GM18511 (cell line): ENCODE data around the gene TRIM65.
"Not testable (repeated sequence)": the region's sequence is repeated elsewhere in the genome, so short reads cannot be mapped to it uniquely, and the experiment has no call there.

ENCODE experiments used
- ATAC-seq: cut with Tn5 transposase; IDR thresholded peaks from one replicate; pipeline ENCODE4 v1.9.1; 2021; ENCODE audit warnings: mild to moderate bottlenecking, moderate library complexity; ENCODE audit not compliant: unreplicated experiment

TRIM65 gene

DNA sequence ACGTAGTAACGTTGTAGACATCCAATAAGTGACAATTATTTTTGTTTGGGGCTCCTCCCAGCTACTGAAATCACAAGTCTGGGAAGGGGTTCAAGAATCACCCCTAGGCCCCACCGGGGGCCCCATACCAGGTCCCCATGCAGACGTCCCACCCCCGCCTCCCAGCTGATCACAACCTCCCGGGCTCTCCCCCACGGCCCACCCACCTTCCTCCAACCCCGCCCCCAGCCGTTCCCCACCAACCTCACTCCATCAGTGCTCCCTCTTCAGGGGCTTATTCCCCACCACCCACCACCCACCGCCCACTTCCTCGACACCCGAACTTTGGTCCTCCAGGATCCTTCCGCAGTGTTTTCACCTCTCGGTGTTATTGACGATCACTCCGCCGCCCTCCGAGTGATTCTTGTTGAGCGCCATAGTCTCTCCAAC lies 41.9 kb downstream of the TRIM65 start:
- ATAC-seq, result no peak

DNA sequence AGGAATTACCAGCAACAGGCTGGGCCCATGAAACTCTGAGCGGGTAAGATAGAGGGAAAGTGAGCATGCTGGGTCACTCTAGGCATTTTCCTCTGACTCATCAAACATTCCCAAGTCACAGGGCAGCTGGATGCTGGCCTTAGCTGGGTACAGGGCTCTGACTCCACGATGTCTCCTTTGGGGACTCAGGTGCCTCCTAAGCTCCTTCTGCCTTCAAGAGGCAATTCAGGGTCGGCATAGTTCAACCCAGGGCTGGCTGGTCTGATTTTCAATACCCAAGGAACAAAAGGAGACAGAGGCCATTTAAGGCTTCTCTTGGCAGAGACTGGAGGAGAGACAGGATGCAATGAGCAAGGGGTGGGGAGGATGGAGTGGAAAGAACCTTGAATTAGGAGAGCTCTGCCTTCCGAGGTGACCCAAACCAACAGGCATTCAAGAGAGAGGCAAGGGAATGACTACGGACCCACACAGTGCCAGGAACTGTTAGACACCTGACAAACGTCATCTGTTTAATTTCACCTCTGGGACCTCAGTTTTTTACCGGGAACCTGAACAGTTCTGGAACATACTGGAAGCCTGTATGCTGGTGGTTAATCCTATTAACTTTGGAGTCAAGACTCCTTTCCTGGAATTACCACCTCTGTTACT lies 42.5 kb downstream of the TRIM65 start:
- ATAC-seq, result no peak

DNA sequence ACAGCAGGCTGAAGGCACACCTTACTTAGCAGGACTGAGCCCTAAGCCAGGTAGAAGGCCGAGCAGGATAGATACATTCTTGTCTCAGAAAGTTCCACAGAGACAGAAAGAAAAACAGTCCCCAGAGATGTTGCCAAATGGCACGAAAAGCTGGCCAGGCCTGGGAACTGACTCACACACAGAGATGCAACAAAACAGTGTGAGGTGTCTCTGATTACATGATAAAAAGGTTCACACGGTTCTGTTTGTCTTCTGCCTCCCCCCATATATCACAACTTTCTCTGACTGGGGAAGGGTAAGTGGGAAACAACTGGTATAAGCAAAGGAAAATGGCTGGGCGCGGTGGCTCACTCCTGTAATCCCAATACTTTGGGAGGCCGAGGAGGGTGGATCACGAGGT lies 43.3 kb downstream of the TRIM65 start:
- no peak for ATAC-seq

DNA sequence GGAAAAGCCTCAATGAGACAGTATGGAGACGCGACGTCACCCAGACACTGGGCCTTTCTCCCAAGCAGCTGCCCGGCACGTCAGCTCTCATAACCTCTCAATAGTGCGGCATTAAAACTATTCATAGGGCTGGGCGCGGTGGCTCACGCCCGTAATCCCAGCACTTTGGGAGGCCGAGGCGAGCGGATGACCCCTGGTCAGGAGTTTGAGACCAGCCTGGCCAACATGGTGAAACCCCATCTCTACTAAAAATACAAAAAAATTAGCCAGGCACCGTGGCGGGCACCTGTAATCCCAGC lies 45.1 kb downstream of the TRIM65 start:
- ATAC-seq, result not testable (repeated sequence)

DNA sequence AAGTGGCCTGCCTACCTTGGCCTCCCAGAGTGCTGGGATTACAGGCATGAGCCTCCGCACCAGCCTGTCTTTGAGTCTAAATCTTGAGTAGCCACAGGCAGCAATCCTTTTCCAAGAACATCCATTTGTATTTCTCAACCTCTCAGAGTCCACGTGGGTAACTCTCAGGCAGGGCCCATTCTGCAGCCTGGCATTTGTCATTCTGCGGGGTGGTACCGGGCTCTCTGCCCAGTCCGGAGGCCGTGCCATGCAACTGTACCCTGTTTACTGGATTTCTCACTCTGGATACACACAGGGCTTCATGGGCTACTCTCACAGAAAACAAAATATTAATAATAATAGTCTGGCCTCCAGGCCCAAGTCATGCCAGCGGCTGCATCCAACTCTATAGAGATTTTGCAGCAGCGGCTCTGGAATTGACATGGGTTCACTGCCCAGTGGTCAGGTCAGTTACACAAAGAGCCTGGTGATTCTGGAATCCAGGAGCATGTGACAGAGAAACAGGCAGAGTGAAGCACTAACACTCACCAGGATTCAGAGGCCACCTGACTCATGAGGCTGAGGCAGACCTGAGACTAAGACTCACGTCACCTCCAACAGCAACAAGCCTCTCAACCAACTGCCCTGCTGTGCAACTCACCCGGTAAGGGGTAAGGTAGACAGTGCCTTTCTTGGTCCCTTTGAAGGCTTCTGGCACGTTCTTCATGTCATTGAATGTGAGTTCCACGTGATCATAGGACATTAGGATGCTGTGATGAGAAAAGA lies 45.6 kb downstream of the TRIM65 start:
- no peak for ATAC-seq

DNA sequence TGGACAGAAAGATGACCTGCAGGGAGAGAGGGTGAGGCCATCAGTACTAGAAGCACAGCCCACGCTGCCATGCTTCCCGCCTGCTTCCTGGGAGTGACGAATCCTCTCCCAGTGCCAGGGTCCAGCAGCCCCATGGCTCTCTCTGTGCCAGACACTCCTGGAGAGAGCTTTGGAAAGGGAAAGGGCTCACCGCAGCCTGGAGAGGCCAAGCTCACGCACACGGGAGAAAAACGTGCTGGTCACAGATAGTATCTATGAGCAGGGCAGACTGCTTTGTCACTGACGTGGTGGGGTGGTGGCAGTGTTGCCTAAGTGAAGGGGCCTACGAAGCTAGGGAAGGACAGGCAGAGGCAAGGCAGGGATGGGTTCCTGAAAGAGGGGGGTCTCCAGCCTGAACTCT lies 47.0 kb downstream of the TRIM65 start:
- no peak for ATAC-seq

DNA sequence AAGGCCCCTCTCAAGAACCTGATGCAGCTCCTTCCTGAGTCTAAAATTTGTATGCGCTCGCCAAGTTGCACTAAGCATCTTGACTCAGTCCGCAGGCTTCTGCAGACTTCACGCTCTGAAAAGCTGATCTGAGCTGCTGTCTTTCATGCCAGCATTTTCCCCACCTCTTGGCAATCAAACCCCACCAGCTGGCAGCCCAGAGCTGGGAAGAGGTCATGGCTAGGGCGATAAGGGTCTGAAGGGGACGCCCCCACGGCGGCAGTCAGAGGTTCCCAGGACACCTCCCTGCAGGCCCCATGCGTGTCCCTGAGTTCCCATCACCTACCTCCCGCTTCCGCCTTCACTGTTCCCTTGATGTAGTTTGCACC lies 47.5 kb downstream of the TRIM65 start:
- no peak for ATAC-seq

DNA sequence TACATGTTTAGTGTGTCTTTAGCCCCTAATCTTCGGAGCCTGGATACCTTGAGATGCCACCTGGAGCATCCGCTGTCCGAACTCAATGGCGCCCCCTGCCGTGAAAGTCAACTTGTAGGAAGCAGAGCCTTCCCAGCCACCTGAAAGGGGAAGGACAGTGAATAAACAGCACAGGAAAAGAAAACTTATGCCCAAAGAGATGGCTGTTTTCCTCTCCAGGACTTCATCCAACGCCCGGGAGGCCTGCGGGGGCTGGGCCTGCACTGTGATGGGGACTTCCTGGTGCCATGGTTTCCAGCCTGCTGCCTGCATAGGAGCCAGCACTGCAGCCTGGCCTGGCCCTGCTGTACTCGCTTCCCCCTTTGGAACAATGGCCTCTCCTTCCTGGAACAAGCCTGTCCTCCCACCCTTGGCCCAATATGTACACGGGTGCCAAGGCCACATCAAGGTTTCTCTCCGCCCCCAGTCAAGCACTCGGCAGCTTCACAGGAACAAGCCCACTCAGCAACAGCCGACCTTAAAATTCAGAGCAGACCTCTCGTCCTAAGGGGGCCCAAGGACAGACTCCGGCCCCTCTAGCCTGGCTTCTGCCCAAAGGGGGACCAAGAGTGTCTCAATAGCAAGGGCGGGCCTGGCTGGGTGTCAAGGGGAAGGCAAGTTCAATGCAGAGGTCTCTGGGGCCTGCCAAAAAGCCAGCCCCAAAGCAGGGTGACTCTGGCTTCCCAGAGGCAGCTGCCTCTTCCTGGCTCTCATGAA lies 48.0 kb downstream of the TRIM65 start:
- no peak for ATAC-seq

DNA sequence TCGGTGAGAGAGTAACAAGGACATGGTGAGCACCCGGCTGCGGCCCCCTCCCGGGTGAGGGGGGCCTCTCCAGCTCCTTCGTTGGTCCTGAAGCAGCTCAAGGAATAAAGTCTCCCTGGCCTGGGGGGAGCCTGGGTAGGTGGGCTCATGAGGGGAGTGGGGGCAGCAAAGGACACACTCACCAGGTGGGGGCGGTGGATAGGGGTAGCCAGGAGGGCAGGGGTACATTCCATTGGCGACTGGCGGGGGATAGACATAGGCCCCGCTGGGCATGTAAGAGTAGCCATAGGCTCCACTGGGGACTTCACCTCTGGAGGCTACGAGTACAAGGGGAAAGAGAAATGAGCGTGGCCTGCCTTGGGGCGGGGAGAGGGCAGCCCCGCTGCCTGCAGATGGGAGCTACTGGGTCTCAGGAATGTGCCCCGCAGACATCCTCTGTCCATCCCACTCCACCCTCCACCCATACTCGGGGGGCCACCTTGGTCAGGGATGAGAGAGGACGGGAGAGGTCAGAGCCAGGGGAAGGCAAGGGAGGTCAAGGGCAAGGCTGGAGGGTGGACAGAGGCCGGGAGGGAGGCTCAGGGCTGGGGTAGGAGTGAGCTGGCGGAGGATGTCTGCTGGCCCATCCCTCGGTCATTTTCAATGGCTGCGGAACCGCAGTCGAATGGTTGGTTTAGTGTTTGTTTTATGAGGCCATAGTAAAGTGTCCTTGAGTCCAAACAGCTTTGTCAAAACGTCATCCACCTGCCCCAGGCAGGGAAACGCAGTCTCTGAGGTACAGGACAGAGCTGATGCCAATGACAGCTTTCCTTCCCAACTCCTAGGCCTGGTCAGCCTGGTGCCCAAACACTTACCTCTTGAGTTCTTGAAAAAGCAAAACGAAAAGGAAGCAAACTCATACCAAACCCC lies 48.9 kb downstream of the TRIM65 start:
- ATAC-seq, result no peak

DNA sequence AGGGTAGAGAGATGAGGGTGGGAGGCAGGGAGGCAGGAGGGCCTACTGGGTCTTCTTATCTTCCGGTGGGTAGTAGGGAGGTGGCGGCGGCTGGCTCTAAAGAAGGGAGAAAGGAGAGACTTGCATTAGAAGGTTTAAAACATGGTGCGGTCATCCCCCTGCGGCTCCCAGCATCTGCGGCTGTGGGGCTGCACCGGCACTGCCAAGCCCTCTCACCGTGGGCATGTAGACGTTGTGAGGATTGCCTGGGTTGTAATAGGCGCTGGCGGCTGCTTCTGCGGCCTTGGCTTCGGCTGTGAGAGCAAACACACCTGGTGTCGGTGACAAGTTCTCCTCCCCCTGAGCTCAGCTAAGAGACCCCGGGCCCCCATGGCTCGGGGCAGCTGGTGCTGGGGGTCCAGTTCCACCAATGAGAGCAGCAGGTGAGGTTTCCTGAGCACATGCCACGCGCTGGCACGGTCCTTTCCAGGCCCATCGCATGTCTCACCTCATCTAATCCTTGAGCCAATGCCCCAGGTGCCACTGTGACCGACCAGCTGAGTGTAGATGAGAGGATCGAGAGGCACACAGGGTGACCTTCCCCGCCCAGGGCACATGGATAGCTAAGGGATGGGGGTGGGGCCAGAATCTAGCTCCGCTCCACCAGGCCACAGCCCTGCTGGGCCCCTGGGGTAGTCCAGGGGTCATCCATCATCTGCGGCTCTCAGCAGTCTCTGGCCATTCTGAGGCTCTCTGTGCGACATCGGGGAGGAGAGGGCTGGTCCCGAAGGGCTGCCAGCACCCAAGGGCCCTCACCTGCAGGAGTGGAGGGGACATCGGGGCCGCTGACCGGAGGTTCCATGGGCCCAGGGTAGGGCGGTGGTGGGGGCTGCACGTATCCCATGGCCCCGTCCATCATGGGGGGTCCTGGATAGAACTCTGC lies 49.8 kb downstream of the TRIM65 start:
- no peak for ATAC-seq

DNA sequence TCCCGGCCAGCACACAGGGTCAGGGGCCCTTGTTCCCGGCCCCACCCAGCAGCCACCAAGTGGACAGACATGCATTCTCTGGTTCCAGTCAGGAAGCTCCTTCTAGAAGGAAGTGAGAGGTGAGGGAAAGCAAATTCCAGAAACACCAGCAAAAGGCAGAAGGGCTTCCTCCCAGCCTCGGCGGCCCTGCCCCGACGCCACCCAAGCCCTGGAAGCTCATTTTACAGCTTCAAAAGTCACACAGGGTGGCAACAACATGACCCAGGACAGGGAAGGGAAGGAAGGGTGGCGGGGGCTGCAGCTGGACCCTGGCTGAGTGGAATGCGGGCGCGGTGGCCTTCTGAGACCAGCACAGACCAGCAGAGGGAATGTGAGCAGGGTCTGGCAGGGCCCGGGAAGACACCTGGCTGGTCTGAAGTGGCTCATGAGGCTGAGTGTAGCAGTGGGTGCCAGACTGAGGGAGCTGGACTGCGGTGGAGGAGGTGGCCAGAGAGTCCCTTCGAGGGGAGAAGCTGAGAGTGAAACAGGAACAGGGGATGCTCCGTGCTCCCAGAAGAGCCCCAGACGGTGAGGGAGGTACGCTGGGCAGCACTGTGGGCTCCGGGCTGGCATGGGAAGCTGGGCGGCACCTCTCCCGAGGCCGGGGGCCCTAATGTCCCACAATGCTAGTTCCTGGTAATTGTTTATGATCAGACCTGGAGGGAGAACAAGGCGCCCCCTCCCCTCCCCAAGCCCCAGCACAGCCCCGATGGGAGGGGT lies 50.6 kb downstream of the TRIM65 start:
- no peak for ATAC-seq

DNA sequence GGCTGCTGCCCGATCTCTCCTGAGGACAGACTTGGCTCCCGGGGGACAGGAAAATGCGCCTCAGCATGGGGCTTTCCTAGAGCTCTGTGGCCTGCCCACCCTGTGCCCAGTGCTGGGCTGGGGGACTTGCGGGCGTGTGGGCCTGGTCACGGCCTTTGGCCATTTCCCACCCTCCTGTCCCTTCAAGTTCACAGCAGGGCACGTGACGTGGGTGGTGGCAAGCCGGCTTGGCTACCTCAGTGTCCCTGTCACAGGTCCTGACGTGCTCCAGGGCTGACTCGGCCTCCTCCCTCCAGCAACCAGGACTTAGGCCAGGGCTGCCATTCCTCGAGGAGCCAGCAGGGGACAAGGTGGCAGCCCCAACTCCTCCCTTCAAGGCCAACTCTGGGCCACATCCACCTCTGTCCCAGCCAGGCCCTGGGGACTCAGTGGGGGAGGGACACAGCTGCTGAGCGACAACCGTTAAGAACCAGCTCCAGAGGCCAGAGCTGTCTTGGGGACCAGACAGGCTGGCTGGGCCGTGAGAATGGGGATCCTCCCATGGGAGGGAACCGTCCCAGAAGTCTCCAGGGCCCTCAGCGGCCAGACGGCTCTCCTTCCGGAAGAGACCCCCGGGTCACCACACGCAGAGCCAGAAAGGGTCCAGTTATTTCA lies 51.6 kb downstream of the TRIM65 start:
- ATAC-seq, result peak; percentile 78

DNA sequence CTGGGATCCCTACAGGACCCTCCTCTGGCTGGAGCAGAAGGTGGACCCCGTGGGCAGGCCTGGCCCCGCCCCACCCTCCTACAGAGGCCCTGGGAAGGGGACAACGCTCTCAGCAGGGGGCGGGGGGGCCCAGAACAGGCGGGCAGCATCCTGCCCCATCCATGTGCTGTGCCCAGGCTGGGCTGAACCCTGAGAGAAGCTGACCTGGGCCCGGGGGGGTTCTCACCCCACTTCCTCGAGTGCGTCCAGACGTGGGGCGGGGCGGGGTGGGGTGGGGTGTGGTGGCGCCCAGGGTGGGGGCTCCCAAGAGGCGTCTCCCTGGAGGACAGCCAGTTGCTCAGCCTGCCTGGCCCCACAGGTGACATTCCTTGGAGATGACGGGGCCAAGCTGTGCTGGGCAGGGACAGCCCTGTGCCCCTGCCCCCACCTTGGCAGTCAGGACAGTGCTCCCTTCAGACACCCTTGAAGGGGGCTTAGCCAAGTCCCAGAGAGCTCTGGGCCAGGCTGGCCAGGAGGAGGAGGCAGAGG lies 52.2 kb downstream of the TRIM65 start:
- ATAC-seq, result peak; percentile 27

DNA sequence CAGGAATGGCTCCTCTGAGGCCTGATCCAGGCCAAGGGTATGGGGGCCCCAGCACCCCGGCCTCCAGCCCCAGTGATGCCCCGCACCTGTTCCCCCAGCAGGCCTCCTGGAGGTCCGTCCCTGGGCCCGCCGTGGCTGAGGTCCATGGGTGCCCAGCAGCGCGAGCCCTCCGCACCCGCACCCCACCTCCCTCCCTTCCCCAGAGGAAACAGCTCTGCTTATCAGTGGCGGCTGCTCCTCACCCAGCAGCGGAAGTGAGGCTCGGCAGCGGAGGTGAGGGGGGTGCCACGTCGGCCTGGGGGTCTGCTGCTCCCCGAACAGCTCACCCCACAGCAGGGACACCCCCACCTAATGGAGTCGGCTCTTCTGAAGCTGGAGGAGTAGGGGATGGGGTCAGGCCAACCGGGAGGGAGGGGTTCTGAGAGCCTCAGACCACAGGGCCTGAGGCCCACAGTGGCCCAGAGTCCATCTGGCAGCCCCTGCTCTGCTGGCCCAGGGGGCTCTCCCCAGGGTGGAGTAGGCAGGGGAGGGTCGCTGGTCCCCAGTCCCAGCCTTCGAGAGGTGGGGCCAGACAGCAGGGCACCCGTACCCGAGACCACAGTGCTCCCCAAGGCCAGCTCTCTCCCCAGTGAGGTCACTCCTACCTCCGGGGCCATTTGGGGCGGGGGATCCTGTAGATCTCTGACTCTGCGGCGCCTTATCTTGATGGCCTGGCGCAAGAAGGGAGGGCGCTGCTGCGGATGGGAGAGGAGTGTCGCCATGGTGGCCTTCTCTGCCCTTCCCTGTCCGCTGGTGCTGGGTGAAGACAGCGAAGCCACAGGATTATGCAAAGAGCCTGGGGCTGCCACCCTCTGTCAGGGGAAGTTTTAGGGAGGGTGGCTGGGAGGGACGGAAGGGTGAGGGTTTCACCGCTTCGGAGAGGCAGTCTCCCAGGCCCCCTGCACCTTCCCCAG lies 52.9 kb downstream of the TRIM65 start, which contains the start of gene UNC13D:
TSS of gene UNC13D (minus strand) at position 828 of the 953 bp plus-strand sequence. CDS start at position 761, 67 bp downstream.
- peak; percentile 20 for ATAC-seq

DNA sequence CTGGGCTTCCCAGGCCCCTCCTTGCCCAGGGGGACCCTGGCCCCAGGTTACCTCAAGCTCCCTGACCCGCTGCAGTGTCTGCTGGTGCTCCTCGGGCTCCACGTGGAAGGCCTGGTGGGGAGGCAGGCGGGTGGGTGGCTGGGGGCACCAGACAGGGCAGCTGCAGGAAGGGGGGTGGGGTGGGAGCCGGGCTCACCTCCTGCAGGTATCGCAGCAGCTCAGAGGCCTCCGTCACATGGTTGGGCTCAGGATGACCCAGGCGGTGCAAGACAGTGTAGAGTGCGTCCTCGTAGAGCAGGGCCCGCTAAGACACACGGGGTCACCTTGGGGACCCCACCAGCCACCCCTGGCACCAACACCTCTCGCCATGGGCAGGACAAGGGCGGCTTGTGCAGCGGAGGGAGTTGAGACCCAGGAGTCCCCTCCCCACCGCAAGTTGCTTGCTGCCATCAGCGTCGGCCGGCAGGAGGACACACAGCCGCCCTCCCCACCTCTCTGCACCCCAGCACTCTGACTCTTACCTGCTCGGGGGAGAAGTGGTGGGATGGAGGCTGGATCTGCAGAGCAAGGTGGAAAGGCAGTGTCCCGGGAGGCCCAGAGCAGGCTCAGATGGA lies 53.7 kb downstream of the TRIM65 start:
- no peak for ATAC-seq

DNA sequence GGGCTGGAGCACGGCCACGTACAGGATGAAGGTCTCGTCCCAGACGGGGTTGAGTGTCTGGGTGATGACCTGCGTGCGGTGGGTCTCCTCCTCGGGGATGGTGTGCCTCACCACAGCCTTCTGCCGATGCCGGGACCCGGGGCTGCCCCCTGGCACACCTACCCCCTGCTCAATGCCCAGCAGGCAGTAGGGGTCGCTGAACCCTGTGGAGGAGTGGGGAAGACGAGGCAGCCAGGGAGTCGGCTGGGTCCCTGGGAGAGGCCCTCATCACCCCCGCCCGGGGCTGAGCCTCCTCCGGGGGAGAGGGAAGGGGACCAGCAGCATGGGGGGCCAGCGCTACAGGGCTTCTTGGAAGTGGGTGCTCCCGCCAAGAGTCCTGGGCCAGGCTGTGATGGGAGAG lies 54.3 kb downstream of the TRIM65 start:
- ATAC-seq, result no peak

DNA sequence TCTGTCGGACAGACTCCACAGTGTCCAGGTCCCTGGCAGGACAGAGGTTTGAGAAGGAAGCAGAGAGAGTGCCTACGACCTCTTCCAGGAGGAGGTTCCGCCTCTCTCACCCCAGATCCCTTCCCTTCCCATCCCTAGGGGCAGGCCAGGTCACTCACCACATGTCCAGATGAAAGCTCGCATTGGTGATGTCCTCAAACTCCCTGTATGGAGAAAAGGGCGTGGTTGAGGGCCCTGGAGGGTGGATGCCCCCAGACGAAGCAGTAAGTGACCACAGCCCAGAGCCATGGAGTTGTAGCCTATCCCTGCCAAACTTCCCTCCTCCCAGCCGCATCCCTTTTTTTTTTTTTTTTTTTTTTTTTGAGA lies 56.0 kb downstream of the TRIM65 start:
- no peak for ATAC-seq
